Measurements from ENCODE around the gene HSPA4.
A peak's percentile ranks its signal among the peaks of the same experiment; 100 is the strongest.
"Not testable (repeated sequence)": the region's sequence is repeated elsewhere in the genome, so short reads cannot be mapped to it uniquely, and the experiment has no call there.

Gene HSPA4

GRCh38 chr5:133051542-133052316 is at the start of gene HSPA4:
Gene HSPA4, plus strand, starts transcription at chr5:133052013. Its CDS starts 238 bp downstream, at chr5:133052251.
- DNase-seq (ENCODE audit: low read depth): peak; percentile 96

GRCh38 chr5:133006653-133007052 is 45.2 kb upstream of the HSPA4 start:
- DNase-seq (ENCODE audit: low read depth): no peak

- not testable (repeated sequence) for DNase-seq (ENCODE audit: low read depth)
Measured at GRCh38 chr5:133008455-133008854, 43.4 kb upstream of the HSPA4 start.

GRCh38 chr5:133015466-133015865 is 36.3 kb upstream of the HSPA4 start:
- no peak for DNase-seq (ENCODE audit: low read depth)

GRCh38 chr5:133017964-133018363 is 33.8 kb upstream of the HSPA4 start:
- DNase-seq (ENCODE audit: low read depth): no peak

- not testable (repeated sequence) for DNase-seq (ENCODE audit: low read depth)
Measured at GRCh38 chr5:133019471-133019870, 32.3 kb upstream of the HSPA4 start.

GRCh38 chr5:133025804-133026663 is 25.8 kb upstream of the HSPA4 start, which contains the start of gene ZCCHC10:
Gene ZCCHC10, minus strand, starts transcription at chr5:133026549. Its CDS starts 12 bp downstream, at chr5:133026537.
- peak; percentile 90 for DNase-seq (ENCODE audit: low read depth)

GRCh38 chr5:133026664-133027153 is 25.1 kb upstream of the HSPA4 start:
- DNase-seq (ENCODE audit: low read depth): no peak

GRCh38 chr5:133029416-133029815 is 22.4 kb upstream of the HSPA4 start:
- no peak for DNase-seq (ENCODE audit: low read depth)

GRCh38 chr5:133030343-133031005 is 21.3 kb upstream of the HSPA4 start:
- no peak for DNase-seq (ENCODE audit: low read depth)

- no peak for DNase-seq (ENCODE audit: low read depth)
Measured at GRCh38 chr5:133032852-133033742, 18.7 kb upstream of the HSPA4 start.

- DNase-seq (ENCODE audit: low read depth): no peak
Measured at GRCh38 chr5:133034064-133034463, 17.7 kb upstream of the HSPA4 start.

GRCh38 chr5:133035224-133035623 is 16.6 kb upstream of the HSPA4 start:
- DNase-seq (ENCODE audit: low read depth): no peak

- not testable (repeated sequence) for DNase-seq (ENCODE audit: low read depth)
Measured at GRCh38 chr5:133036677-133037076, 15.1 kb upstream of the HSPA4 start.

GRCh38 chr5:133041157-133041784 is 10.5 kb upstream of the HSPA4 start:
- DNase-seq (ENCODE audit: low read depth): no peak

GRCh38 chr5:133041910-133042309 is 9.9 kb upstream of the HSPA4 start:
- no peak for DNase-seq (ENCODE audit: low read depth)

GRCh38 chr5:133046560-133046959 is 5.3 kb upstream of the HSPA4 start:
- DNase-seq (ENCODE audit: low read depth): not testable (repeated sequence)

GRCh38 chr5:133047404-133047803 is 4.4 kb upstream of the HSPA4 start:
- DNase-seq (ENCODE audit: low read depth): no peak

- DNase-seq (ENCODE audit: low read depth): no peak
Measured at GRCh38 chr5:133048993-133049725, 2.7 kb upstream of the HSPA4 start.

GRCh38 chr5:133049726-133050048 is 2.1 kb upstream of the HSPA4 start:
- no peak for DNase-seq (ENCODE audit: low read depth)
